Ecto neural progenitor cell (in vitro differentiated cells): ENCODE measurements around the gene TRIM29.

ENCODE experiments used
- DNase-seq: peaks from one replicate; pipeline ENCODE4 v3.0.0-alpha.2; 2018; ENCODE audit warnings: low spot score

TRIM29 gene

GRCh38 chr11:120061761-120062560 lies 76.0 kb downstream of the TRIM29 start:
- DNase-seq = peak; percentile 78
